K562 (cell line): Measurements from ENCODE around the gene LCTL. TPM values are rescaled to one million over a fixed set of nuclear protein-coding genes. Genes with fewer than 3 reads are reported as not detected.

Experiments
- BCL6 ChIP-seq: fragments of 250-450 bp; sonication (Bioruptor Pico); IDR thresholded peaks from 2 replicates; pipeline ENCODE4 v1.4.0; 2020
- CHD1 ChIP-seq: fragments of 200-600 bp; sonication (generic); IDR thresholded peaks from one replicate; pipeline ENCODE4 v1.6.1; 2012; ENCODE audit warnings: mild to moderate bottlenecking, moderate library complexity, low read length, inconsistent platforms
- ETS2 ChIP-seq: IDR thresholded peaks from 2 replicates; pipeline ENCODE4 v1.6.1; 2016; ENCODE audit warnings: borderline replicate concordance, missing genetic modification characterization, mild to moderate bottlenecking, moderate library complexity, missing compliant biosample characterization; ENCODE audit not compliant: poor library complexity, severe bottlenecking
- FOXA3 ChIP-seq, 2 experiments: fragments of 450-650 bp in 1 of 2; sonication (generic) in 1 of 2; formaldehyde crosslinking; IDR thresholded peaks in 1 of 2; conservative IDR thresholded peaks in 1 of 2; 2 replicates each; pipeline versions ENCODE4 v1.4.0 to v1.8.0; 2020 to 2022; ENCODE audit warnings: mild to moderate bottlenecking in 2 of 2, missing genetic modification reagents in 1 of 2
- FOXJ3 ChIP-seq: sonication (generic); formaldehyde crosslinking; IDR thresholded peaks from 2 replicates; pipeline ENCODE4 v1.4.0; 2020; ENCODE audit warnings: mild to moderate bottlenecking, missing genetic modification reagents
- HLTF ChIP-seq: fragments of 450-650 bp; IDR thresholded peaks from 2 replicates; pipeline ENCODE4 v1.6.1; 2016
- L3MBTL2 ChIP-seq: fragments of 450-650 bp; IDR thresholded peaks from 2 replicates; pipeline ENCODE4 v1.6.1; 2016; ENCODE audit warnings: mild to moderate bottlenecking, moderate library complexity
- MBD2 ChIP-seq: sonication (generic); IDR thresholded peaks from 2 replicates; pipeline ENCODE4 v1.6.1; 2016; ENCODE audit warnings: low read depth, borderline replicate concordance
- NR1H2 ChIP-seq: sonication (generic); formaldehyde crosslinking; IDR thresholded peaks from 2 replicates; pipeline ENCODE4 v1.4.0; 2020; ENCODE audit warnings: mild to moderate bottlenecking, missing genetic modification reagents
- RAD51 ChIP-seq: fragments of 450-650 bp; IDR thresholded peaks from 2 replicates; pipeline ENCODE4 v1.7.1; 2016; ENCODE audit warnings: low read depth, mild to moderate bottlenecking, borderline replicate concordance
- STAT5A ChIP-seq: IDR thresholded peaks from 2 replicates; pipeline ENCODE4 v1.6.1; 2012; ENCODE audit warnings: low read length, inconsistent platforms, borderline replicate concordance
- ZFP30 ChIP-seq: fragments of 250-450 bp; sonication (Bioruptor Pico); IDR thresholded peaks from 2 replicates; pipeline ENCODE4 v1.8.0; 2022; ENCODE audit warnings: moderate library complexity, mild to moderate bottlenecking, inconsistent platforms, borderline replicate concordance
- ZNF12 ChIP-seq: sonication (generic); formaldehyde crosslinking; IDR thresholded peaks from 2 replicates; pipeline ENCODE4 v1.4.0; 2020; ENCODE audit warnings: mild to moderate bottlenecking, missing genetic modification reagents
- ZNF24 ChIP-seq: fragments of 450-650 bp; IDR thresholded peaks from 2 replicates; pipeline ENCODE4 v1.6.1; 2016
- ZNF324 ChIP-seq: fragments of 250-450 bp; sonication (Bioruptor Pico); IDR thresholded peaks from 2 replicates; pipeline ENCODE4 v1.4.0; 2020; ENCODE audit warnings: mild to moderate bottlenecking
- ZNF408 ChIP-seq: fragments of 250-450 bp; sonication (Bioruptor Pico); IDR thresholded peaks from 2 replicates; pipeline ENCODE4 v1.4.0; 2020; ENCODE audit warnings: low read depth, mild to moderate bottlenecking, moderate library complexity
- ZNF561 ChIP-seq: fragments of 450-650 bp; formaldehyde crosslinking; conservative IDR thresholded peaks from 2 replicates; pipeline ENCODE4 v1.4.0; 2020; ENCODE audit warnings: mild to moderate bottlenecking, moderate library complexity
- ZNF668 ChIP-seq: fragments of 250-450 bp; sonication (Bioruptor Pico); IDR thresholded peaks from 2 replicates; pipeline ENCODE4 v1.8.0; 2022; ENCODE audit warnings: mild to moderate bottlenecking, inconsistent platforms
- polyA plus RNA-seq, 8 experiments: library from polyadenylated mRNA; depleted of rRNA in 4 of 8; stranded (reverse) in 5 of 8; unstranded in 3 of 8; fragments of >200 nt; fragmentation: Nextera tagmentation in 2 of 8; fragmentation: Illumina TruSeq in 1 of 8; extraction: Ambion mirVana in 2 of 8; extraction: Trizol in 1 of 8; gene quantifications; 2 replicates each; pipeline versions ENCODE4 v1.2.1 to v1.2.3, GENCODE V29; 2011 to 2014; ENCODE audit warnings: inconsistent platforms in 1 of 8, missing spikeins in 1 of 8
- total RNA-seq, 7 experiments: library from RNA; depleted of rRNA in 6 of 7; stranded (reverse); fragments of >200 nt in 6 of 7; fragmentation: Illumina TruSeq in 2 of 7; extraction: Trizol in 2 of 7; gene quantifications; 2 replicates each; pipeline versions ENCODE4 v1.2.1 to v1.2.3, GENCODE V29; 2011 to 2021; ENCODE audit warnings: low replicate concordance in 1 of 7
- TF ChIP-seq, protein P1 (sequence below): fragments of 450-650 bp; IDR thresholded peaks from 2 replicates; pipeline ENCODE4 v1.6.1; 2016; ENCODE audit warnings: low read depth
- TF ChIP-seq, protein P2 (sequence below): fragments of 250-450 bp; sonication (Bioruptor Pico); IDR thresholded peaks from 2 replicates; pipeline ENCODE4 v1.5.0; 2021

LCTL gene
- total and polyA plus RNA-seq, 9 of the 15 experiments (the other 6 are each of a cell fraction or from before 2014, with no cell fraction given), result 0.08 to 0.31 (median 0.17) TPM; not detected in 6

DNA sequence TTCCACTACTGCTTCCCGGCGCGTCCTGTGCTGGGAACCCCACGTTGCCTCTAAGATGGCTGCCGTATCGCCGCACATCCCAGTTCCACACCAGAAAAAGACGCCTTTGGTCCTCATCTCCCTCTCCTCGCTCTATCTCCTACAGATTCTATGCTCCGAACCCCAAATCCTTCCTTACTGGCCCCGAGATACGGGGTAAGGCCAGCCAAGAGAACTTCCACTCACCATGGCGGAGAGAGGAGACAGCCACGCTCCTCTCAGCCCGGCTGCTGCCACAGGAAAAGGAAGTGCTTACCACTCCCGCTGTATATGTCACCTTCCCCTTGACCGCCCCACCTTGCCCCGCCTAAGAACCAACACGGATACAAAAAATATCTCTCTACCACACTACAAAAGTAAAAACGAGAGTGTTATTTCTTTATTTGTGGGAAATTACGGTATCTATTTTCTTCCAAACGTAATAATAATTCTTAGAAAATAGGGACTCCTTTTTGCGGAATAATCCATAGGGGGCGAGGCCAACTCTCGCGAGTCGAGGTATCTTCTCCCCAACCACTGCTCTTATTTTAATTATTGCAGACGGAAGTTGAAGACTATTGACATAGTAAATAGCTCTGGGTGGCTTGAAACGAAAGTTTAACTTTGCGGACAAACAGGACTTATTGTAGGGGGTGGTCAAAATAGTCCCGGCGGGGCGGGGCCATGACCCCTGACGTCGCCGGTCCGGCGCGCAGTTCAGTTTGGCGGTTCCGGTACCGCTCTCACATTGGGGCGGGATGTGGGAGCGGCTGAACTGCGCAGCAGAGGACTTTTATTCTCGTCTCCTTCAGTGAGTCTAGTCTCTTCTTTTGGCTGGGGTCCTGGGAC lies 61.0 kb downstream of the LCTL start, which contains the start of the genes RPL4 and ZWILCH (continued):
- TF ChIP-seq, protein P1, sequence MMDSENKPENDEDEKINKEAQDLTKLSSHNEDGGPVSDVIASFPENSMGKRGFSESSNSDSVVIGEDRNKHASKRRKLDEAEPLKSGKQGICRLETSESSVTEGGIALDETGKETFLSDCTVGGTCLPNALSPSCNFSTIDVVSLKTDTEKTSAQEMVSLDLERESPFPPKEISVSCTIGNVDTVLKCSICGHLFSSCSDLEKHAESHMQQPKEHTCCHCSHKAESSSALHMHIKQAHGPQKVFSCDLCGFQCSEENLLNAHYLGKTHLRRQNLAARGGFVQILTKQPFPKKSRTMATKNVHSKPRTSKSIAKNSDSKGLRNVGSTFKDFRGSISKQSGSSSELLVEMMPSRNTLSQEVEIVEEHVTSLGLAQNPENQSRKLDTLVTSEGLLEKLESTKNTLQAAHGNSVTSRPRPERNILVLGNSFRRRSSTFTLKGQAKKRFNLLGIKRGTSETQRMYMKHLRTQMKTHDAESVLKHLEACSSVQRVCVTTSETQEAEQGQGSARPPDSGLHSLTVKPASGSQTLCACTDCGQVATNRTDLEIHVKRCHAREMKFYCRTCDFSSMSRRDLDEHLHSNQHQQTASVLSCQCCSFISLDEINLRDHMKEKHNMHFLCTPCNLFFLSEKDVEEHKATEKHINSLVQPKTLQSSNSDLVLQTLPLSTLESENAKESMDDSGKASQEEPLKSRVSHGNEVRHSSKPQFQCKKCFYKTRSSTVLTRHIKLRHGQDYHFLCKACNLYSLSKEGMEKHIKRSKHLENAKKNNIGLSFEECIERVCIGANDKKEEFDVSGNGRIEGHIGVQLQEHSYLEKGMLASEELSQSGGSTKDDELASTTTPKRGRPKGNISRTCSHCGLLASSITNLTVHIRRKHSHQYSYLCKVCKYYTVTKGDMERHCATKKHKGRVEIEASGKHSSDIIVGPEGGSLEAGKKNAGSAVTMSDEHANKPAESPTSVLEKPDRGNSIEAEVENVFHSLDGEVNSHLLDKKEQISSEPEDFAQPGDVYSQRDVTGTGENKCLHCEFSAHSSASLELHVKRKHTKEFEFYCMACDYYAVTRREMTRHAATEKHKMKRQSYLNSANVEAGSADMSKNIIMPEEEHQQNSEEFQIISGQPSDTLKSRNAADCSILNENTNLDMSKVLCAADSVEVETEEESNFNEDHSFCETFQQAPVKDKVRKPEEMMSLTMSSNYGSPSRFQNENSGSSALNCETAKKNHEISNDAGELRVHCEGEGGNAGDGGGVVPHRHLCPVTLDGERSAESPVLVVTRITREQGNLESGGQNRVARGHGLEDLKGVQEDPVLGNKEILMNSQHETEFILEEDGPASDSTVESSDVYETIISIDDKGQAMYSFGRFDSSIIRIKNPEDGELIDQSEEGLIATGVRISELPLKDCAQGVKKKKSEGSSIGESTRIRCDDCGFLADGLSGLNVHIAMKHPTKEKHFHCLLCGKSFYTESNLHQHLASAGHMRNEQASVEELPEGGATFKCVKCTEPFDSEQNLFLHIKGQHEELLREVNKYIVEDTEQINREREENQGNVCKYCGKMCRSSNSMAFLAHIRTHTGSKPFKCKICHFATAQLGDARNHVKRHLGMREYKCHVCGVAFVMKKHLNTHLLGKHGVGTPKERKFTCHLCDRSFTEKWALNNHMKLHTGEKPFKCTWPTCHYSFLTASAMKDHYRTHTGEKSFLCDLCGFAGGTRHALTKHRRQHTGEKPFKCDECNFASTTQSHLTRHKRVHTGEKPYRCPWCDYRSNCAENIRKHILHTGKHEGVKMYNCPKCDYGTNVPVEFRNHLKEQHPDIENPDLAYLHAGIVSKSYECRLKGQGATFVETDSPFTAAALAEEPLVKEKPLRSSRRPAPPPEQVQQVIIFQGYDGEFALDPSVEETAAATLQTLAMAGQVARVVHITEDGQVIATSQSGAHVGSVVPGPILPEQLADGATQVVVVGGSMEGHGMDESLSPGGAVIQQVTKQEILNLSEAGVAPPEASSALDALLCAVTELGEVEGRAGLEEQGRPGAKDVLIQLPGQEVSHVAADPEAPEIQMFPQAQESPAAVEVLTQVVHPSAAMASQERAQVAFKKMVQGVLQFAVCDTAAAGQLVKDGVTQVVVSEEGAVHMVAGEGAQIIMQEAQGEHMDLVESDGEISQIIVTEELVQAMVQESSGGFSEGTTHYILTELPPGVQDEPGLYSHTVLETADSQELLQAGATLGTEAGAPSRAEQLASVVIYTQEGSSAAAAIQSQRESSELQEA, result no peak
- TF ChIP-seq, protein P2, sequence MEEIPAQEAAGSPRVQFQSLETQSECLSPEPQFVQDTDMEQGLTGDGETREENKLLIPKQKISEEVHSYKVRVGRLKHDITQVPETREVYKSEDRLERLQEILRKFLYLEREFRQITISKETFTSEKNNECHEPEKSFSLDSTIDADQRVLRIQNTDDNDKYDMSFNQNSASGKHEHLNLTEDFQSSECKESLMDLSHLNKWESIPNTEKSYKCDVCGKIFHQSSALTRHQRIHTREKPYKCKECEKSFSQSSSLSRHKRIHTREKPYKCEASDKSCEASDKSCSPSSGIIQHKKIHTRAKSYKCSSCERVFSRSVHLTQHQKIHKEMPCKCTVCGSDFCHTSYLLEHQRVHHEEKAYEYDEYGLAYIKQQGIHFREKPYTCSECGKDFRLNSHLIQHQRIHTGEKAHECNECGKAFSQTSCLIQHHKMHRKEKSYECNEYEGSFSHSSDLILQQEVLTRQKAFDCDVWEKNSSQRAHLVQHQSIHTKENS (CRISPR knock-in tag), result no peak
- TF ChIP-seq ZNF12 (CRISPR knock-in tag) (no peak), L3MBTL2 (no peak; the same call in none of the 2 replicates), MBD2 (peak; percentile 57), ZNF24 (no peak), FOXJ3 (CRISPR knock-in tag) (no peak), HLTF (peak; percentile 83), FOXA3 (CRISPR knock-in tag; conservative IDR thresholded peaks at IDR 0.05 in 1 of 2, IDR thresholded peaks at IDR 0.05 in 1 of 2) (peak in 1 of 2 experiments; percentile 34; a peak in 1 of 4 replicates), STAT5A (peak; percentile 4; the same call in 1 of the 2 replicates), ZNF561 (CRISPR knock-in tag) (no peak), ZFP30 (CRISPR knock-in tag) (no peak), BCL6 (CRISPR knock-in tag) (no peak), ZNF668 (no peak), ZNF408 (CRISPR knock-in tag) (no peak), ETS2 (tag) (no peak), CHD1 (peak; percentile 50), RAD51 (peak; percentile 63; the same call in 1 of the 2 replicates), ZNF324 (CRISPR knock-in tag) (no peak), NR1H2 (CRISPR knock-in tag) (no peak)
